SK-N-SH (cell line): ENCODE data around the gene TLE1.

Experiments
- CHD2 ChIP-seq: fragments of 150-350 bp; IDR thresholded peaks from 2 replicates; pipeline ENCODE4 v1.6.1; 2018; ENCODE audit warnings: low read length; ENCODE audit not compliant: partially characterized antibody
- CTCF ChIP-seq: fragments of 200-600 bp; sonication (generic); IDR thresholded peaks from 2 replicates; pipeline ENCODE4 v1.6.1; 2017; ENCODE audit warnings: antibody characterized with exemption, mild to moderate bottlenecking, moderate library complexity
- EP300 ChIP-seq, 2 experiments: IDR thresholded peaks; 2 replicates each; pipeline versions ENCODE4 v1.4.0 to v1.6.1; 2012; ENCODE audit warnings: borderline replicate concordance in 1 of 2, low read depth in 1 of 2, low read length in 1 of 2
- EZH2phosphoT487 ChIP-seq: fragments of 200-600 bp; sonication (generic); IDR thresholded peaks from 2 replicates; pipeline ENCODE4 v1.6.1; 2017; ENCODE audit warnings: low read depth, mixed run types, mild to moderate bottlenecking, antibody characterized with exemption, moderate library complexity, borderline replicate concordance
- IRF3 ChIP-seq: fragments of 150-350 bp; IDR thresholded peaks from 2 replicates; pipeline ENCODE4 v1.6.1; 2016; ENCODE audit warnings: mild to moderate bottlenecking, low read depth, low read length
- JUND ChIP-seq: IDR thresholded peaks from 2 replicates; pipeline ENCODE4 v1.4.0; 2012
- MXI1 ChIP-seq: IDR thresholded peaks from 2 replicates; pipeline ENCODE4 v1.6.1; 2012; ENCODE audit warnings: mild to moderate bottlenecking, low read depth, low read length, improper control_type of control experiment
- SIN3A ChIP-seq: IDR thresholded peaks from 2 replicates; pipeline ENCODE4 v1.6.1; 2012; ENCODE audit warnings: low read depth, mild to moderate bottlenecking, low read length, moderate library complexity, borderline replicate concordance
- ZBTB33 ChIP-seq: IDR thresholded peaks from 2 replicates; pipeline ENCODE4 v1.4.0; 2012; ENCODE audit warnings: low read depth, borderline replicate concordance

GRCh38 chr9:81609782-81610739 lies 79.3 kb downstream of the TLE1 start:
- TF ChIP-seq CTCF (no peak), IRF3 (no peak), JUND (no peak), ZBTB33 (no peak), EP300 (IDR thresholded peaks at IDR 0.05; ENCODE audit: borderline replicate concordance in 1 of 2, low read depth in 1 of 2, low read length in 1 of 2) (no peak), SIN3A (no peak), MXI1 (no peak), CHD2 (no peak), EZH2phosphoT487 (no peak)
